Endothelial cell of umbilical vein (primary cell): ENCODE measurements around the gene PRRG1. TPM values are rescaled to one million over a fixed set of nuclear protein-coding genes. Genes with fewer than 3 reads are reported as not detected.
"Not testable (repeated sequence)": the region's sequence is repeated elsewhere in the genome, so short reads cannot be mapped to it uniquely, and the experiment has no call there.

Source experiments
- BruUV-seq: library from RNA; stranded (reverse); fragments of 400-500 nt; replicated peaks from 2 replicates; lab custom pipeline; 2021; lab: Mats Ljungman, UMichigan
- CTCF ChIA-PET: fragments of 300-600, 350-600 bp; sonication (Branson Sonifier 250); formaldehyde crosslinking; loops from one replicate; lab custom pipeline; 2021; ENCODE audit warnings: antibody characterized with exemption, inconsistent platforms; lab: Charles Lee
- POLR2A ChIA-PET: fragments of 300-600, 350-600 bp; sonication (Branson Sonifier 250); formaldehyde crosslinking; loops from one replicate; lab custom pipeline; 2021; ENCODE audit warnings: antibody characterized with exemption, inconsistent platforms; lab: Charles Lee
- DNase-seq: peaks from one replicate; pipeline ENCODE4 v3.0.0-alpha.2; 2011; ENCODE audit warnings: low read depth, low spot score
- FAIRE-seq: peaks from 2 replicates; lab custom pipeline; 2011; peaks lifted over from hg19 to GRCh38; lab: Jason Lieb, UNC
- H2AFZ ChIP-seq: 2 replicates; pipeline ENCODE4 v1.6.0; 2012; ENCODE audit warnings: low read depth, low read length, control low read depth, inconsistent platforms
- H3K27ac ChIP-seq: 2 replicates; pipeline ENCODE4 v1.5.1; 2011; ENCODE audit warnings: low read depth, mild to moderate bottlenecking, control low read depth, low read length, moderate library complexity; ENCODE audit not compliant: insufficient read depth
- H3K27me3 ChIP-seq, 2 experiments: 2 replicates each; pipeline versions ENCODE4 v1.6.0 to v1.6.1; 2011; ENCODE audit warnings: low read length in 2 of 2, mixed read lengths in 1 of 2; ENCODE audit not compliant: control insufficient read depth in 2 of 2, insufficient read depth in 2 of 2
- H3K36me3 ChIP-seq, 2 experiments: 2 replicates in 1 of 2; 3 replicates in 1 of 2; pipeline ENCODE4 v1.5.1; 2011; ENCODE audit warnings: low read length in 2 of 2, mild to moderate bottlenecking in 1 of 2, moderate library complexity in 1 of 2; ENCODE audit not compliant: control insufficient read depth in 2 of 2, insufficient read depth in 2 of 2; ENCODE audit errors: extremely low read depth in 1 of 2
- H3K4me1 ChIP-seq: 3 replicates; pipeline ENCODE4 v1.5.1; 2011; ENCODE audit warnings: mild to moderate bottlenecking, low read length; ENCODE audit not compliant: control insufficient read depth, insufficient read depth; ENCODE audit errors: extremely low read depth
- H3K4me2 ChIP-seq: 2 replicates; pipeline ENCODE4 v1.6.1; 2011; ENCODE audit warnings: low read length, control low read depth, mixed read lengths; ENCODE audit not compliant: insufficient read depth
- H3K4me3 ChIP-seq, 3 experiments: fragments of 200-600 bp in 1 of 3; sonication (generic), shearing (Covaris generic) in 1 of 3; replicated peaks in 1 of 3; 2 replicates each; pipeline ENCODE4 v1.5.1; 2011 to 2016; ENCODE audit warnings: control low read depth in 3 of 3, low read length in 3 of 3, mild to moderate bottlenecking in 2 of 3, inconsistent platforms in 1 of 3, low read depth in 1 of 3, moderate library complexity in 1 of 3; ENCODE audit not compliant: insufficient read depth in 1 of 3
- H3K79me2 ChIP-seq: 2 replicates; pipeline ENCODE4 v1.6.0; 2012; ENCODE audit warnings: low read length, inconsistent platforms; ENCODE audit not compliant: control insufficient read depth, insufficient read depth
- H3K9ac ChIP-seq: replicated peaks from 2 replicates; pipeline ENCODE3; 2011; ENCODE audit warnings: low read length, control low read depth; ENCODE audit not compliant: insufficient read depth; ENCODE audit errors: extremely low read depth
- H3K9me1 ChIP-seq: replicated peaks from 3 replicates; pipeline ENCODE4 v1.6.0; 2011; ENCODE audit warnings: mild to moderate bottlenecking, low read length; ENCODE audit not compliant: control insufficient read depth, insufficient read depth; ENCODE audit errors: extremely low read depth
- H3K9me3 ChIP-seq: replicated peaks from 2 replicates; pipeline ENCODE4 v1.5.1; 2012; ENCODE audit warnings: low read length, inconsistent platforms; ENCODE audit not compliant: control insufficient read depth, insufficient read depth
- H4K20me1 ChIP-seq: replicated peaks from 2 replicates; pipeline ENCODE3; 2011; ENCODE audit warnings: mild to moderate bottlenecking, low read length; ENCODE audit not compliant: control insufficient read depth, insufficient read depth; ENCODE audit errors: extremely low read depth
- EZH2 ChIP-seq: IDR thresholded peaks from 2 replicates; pipeline ENCODE4 v1.6.1; 2012; ENCODE audit warnings: borderline replicate concordance, low read depth, mild to moderate bottlenecking, moderate library complexity, low read length, inconsistent platforms; ENCODE audit not compliant: severe bottlenecking
- FOS ChIP-seq: IDR thresholded peaks from 2 replicates; pipeline ENCODE4 v1.6.1; 2011; ENCODE audit warnings: mild to moderate bottlenecking, low read length, moderate library complexity, borderline replicate concordance; ENCODE audit not compliant: insufficient read depth
- GATA2 ChIP-seq: IDR thresholded peaks from 2 replicates; pipeline ENCODE4 v1.7.0; 2011; ENCODE audit warnings: low read depth, mild to moderate bottlenecking, moderate library complexity, mixed read lengths, low read length; ENCODE audit not compliant: insufficient read length, insufficient read depth
- JUN ChIP-seq: IDR thresholded peaks from 2 replicates; pipeline ENCODE4 v1.6.1; 2011; ENCODE audit warnings: borderline replicate concordance, low read depth; ENCODE audit not compliant: insufficient read length, insufficient read depth
- MYC ChIP-seq: IDR thresholded peaks from one replicate; pipeline ENCODE4 v1.6.1; 2011; ENCODE audit warnings: mild to moderate bottlenecking, low read depth, low read length
- POLR2A ChIP-seq: IDR thresholded peaks from 2 replicates; pipeline ENCODE4 v1.6.1; 2012; ENCODE audit warnings: low read depth, mild to moderate bottlenecking, control low read depth, low read length
- POLR2AphosphoS5 ChIP-seq: IDR thresholded peaks from 2 replicates; pipeline ENCODE4 v1.6.1; 2012; ENCODE audit warnings: low read depth, mild to moderate bottlenecking, control low read depth, low read length, moderate library complexity; ENCODE audit not compliant: insufficient read depth
- dilution Hi-C: fragments of 300-500 bp; cut with MboI; formaldehyde crosslinking; loops from one replicate; pipeline ENCODE4 v1.15.0; 2019; ENCODE audit warnings: low sequenced_read_pairs; ENCODE audit not compliant: extremely low pct_ligation_motif_present
- intact Hi-C: fragments of 100-400 bp; cut with micrococcal nuclease; formaldehyde crosslinking; loops from one replicate; pipeline ENCODE4 v1.10.0; 2022
- polyA plus RNA-seq, 4 experiments: library from polyadenylated mRNA; depleted of rRNA in 3 of 4; stranded (reverse) in 3 of 4; unstranded in 1 of 4; fragments of >200 nt; gene quantifications; 2 replicates each; pipeline versions ENCODE4 v1.2.1 to v1.2.3, GENCODE V29; 2011 to 2012; ENCODE audit warnings: missing spikeins in 1 of 4
- total RNA-seq: library from RNA; stranded (reverse); gene quantifications from 2 replicates; pipeline ENCODE4 v1.2.3, GENCODE V29; 2021
- TF ChIP-seq, protein P1 (sequence below), 2 donors: IDR thresholded peaks; 1 replicate in 1 of 2; 2 replicates in 1 of 2; pipeline ENCODE4 v1.5.1; 2011; ENCODE audit warnings: low read length in 2 of 2, mild to moderate bottlenecking in 2 of 2, moderate library complexity in 2 of 2, control low read depth in 1 of 2, inconsistent platforms in 1 of 2, low read depth in 1 of 2; ENCODE audit not compliant: insufficient read depth in 1 of 2; ENCODE audit errors: extremely low read depth in 1 of 2
- TF ChIP-seq, protein P2 (sequence below): IDR thresholded peaks from 2 replicates; pipeline ENCODE4 v1.6.1; 2011; ENCODE audit not compliant: insufficient read depth, insufficient read length

The PRRG1 gene
- total and polyA plus RNA-seq, 2 donors (not counting 3 experiments of a cell fraction or from before 2014, with no cell fraction given) = 37.6 to 46.3 TPM

DNA sequence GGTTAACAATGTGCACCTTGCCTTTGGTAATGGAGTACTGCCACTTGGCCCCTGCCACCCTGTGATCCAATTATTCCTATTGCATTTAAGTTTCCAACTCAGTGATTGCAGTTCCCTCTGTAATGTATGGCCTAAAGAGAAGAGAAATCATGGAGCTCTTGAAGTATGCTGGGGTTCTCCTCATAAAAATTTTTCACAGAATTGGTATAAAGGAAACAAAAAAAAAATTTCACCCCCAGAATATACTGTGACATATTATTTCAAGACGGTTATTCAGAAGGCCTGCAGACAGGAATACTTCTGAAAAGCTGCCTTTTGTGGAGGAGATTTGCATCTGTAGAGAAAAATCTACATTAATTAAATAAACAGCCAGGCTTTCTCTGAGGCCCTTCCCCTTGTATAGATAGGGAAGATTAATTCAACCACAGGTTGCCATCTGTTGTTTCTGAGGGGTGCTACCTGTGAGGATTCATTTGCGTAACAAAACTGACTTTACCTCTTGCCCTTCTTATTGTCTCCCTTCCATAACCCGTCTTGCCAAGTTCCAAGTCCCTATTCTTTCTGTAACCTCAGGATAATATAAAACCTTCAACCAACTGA lies 127.5 kb downstream of the PRRG1 start:
- dilution Hi-C loops = no loop called here

DNA sequence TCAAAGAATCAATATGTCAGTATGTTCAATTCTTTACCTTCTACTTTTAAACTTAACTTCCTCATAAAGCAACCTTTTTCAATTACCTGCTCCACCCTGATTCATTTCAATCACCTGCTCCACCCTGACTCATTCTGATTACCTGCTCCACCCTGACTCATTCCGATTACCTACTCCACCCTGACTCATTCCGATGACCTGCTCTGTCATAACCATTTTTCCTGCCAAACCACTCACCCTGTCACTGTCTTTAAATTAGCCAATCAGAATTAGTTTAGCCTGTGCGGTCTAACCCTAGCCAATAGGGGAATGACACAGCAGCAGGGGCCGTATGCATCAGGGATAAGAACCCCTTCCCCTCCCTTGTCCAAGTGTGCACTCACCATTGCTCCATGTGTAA lies 135.2 kb downstream of the PRRG1 start:
- DNase-seq, CTCF ChIA-PET, FAIRE-seq, intact Hi-C loops, H3K9me1 ChIP-seq, H3K4me3 ChIP-seq, H3K4me2 ChIP-seq, H2AFZ ChIP-seq, dilution Hi-C loops, POLR2A ChIA-PET, H4K20me1 ChIP-seq, H3K9me3 ChIP-seq, H3K79me2 ChIP-seq, H3K36me3 ChIP-seq, H3K9ac ChIP-seq, H3K4me1 ChIP-seq, H3K27ac ChIP-seq, H3K27me3 ChIP-seq, BruUV-seq: not testable (repeated sequence)

More for the DNA sequence above, 127.5 kb downstream of the PRRG1 start:
- H3K9me1 ChIP-seq = no peaks in the 10 kb centered on the region
- no peaks in the 10 kb centered on the region for H3K4me1 ChIP-seq
- FAIRE-seq (no peak), DNase-seq (no peak)
- no peak overlapping the region for H2AFZ ChIP-seq
- peaks cover 0 to 4% of the 10 kb centered on the region in 2 experiments for H3K36me3 ChIP-seq
- no peaks in the 10 kb centered on the region for H3K79me2 ChIP-seq
- no TSS peak for BruUV-seq
- TF ChIP-seq FOS = no peak
- TF ChIP-seq, protein P1, sequence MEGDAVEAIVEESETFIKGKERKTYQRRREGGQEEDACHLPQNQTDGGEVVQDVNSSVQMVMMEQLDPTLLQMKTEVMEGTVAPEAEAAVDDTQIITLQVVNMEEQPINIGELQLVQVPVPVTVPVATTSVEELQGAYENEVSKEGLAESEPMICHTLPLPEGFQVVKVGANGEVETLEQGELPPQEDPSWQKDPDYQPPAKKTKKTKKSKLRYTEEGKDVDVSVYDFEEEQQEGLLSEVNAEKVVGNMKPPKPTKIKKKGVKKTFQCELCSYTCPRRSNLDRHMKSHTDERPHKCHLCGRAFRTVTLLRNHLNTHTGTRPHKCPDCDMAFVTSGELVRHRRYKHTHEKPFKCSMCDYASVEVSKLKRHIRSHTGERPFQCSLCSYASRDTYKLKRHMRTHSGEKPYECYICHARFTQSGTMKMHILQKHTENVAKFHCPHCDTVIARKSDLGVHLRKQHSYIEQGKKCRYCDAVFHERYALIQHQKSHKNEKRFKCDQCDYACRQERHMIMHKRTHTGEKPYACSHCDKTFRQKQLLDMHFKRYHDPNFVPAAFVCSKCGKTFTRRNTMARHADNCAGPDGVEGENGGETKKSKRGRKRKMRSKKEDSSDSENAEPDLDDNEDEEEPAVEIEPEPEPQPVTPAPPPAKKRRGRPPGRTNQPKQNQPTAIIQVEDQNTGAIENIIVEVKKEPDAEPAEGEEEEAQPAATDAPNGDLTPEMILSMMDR (IDR thresholded peaks at IDR 0.05; ENCODE audit: extremely low read depth in 1 of 2, insufficient read depth in 1 of 2, low read depth in 1 of 2, low read length in 2 of 2) = no peak
- no peak for TF ChIP-seq MYC
- TF ChIP-seq JUN = no peak
- TF ChIP-seq POLR2A = no peak
- no peak for TF ChIP-seq EZH2
- TF ChIP-seq POLR2AphosphoS5 = no peak
- TF ChIP-seq, protein P2, sequence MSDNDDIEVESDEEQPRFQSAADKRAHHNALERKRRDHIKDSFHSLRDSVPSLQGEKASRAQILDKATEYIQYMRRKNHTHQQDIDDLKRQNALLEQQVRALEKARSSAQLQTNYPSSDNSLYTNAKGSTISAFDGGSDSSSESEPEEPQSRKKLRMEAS = no peak
- TF ChIP-seq GATA2 = no peak
- ChIA-PET POLR2A (no interaction called here), CTCF (no interaction called here)
- no peaks in the 10 kb centered on the region for H3K27me3 ChIP-seq
- no peaks in the 10 kb centered on the region for H4K20me1 ChIP-seq
- H3K4me3 ChIP-seq = no peak overlapping the region
- H3K27ac ChIP-seq = no peak overlapping the region
- intact Hi-C loops = no loop called here
- no peaks in the 10 kb centered on the region for H3K9me3 ChIP-seq
- no peak overlapping the region for H3K9ac ChIP-seq
- H3K4me2 ChIP-seq = no peak overlapping the region
